Measurements from ENCODE around the gene UFC1. TPM values are rescaled to one million over a fixed set of nuclear protein-coding genes. Genes with fewer than 3 reads are reported as not detected.

Gene UFC1
- total and polyA plus RNA-seq, 7 donors, result 56.6 to 141 (median 76.2) TPM

- no peaks in the 10 kb centered on the region for H3K27me3 ChIP-seq (ENCODE audit: insufficient read depth in 3 of 3, low read length in 2 of 3)
- peak overlapping the region; percentile 42 for H3K27ac ChIP-seq
- 45 to 54% (median 52%) methylated on average over 21 of the region's 21 CpGs for WGBS, 3 donors
- peak overlapping the region; percentile 37 for H3K4me3 ChIP-seq
- peaks cover 13% of the 10 kb centered on the region for H3K4me1 ChIP-seq
- ATAC-seq (peak; percentile 82 to 85 (median 84)), DNase-seq (peak; percentile 70 to 85)
- peak; percentile 27 for TF ChIP-seq CTCF (IDR thresholded peaks at IDR 0.05)
- H3K36me3 ChIP-seq (ENCODE audit: insufficient read depth in 1 of 2, low read depth in 1 of 2), result no peaks in the 10 kb centered on the region
- intact Hi-C loops (cut with DNase I), result loop anchor here in 1 of 2 donors (5.0 kb wide), 1 partner anchor 189 kb away; no protein-coding TSS in a partner anchor
- no peaks in the 10 kb centered on the region for H3K9me3 ChIP-seq
Observed at GRCh38 chr1:161193561-161194235, 39.9 kb downstream of the UFC1 start.

GRCh38 chr1:161195171-161195570 is 41.4 kb downstream of the UFC1 start:
- Histone ChIP-seq H3K4me1 (peaks cover 16% of the 10 kb centered on the region), H3K4me3 (peak overlapping the region; percentile 16), H3K36me3 (ENCODE audit: insufficient read depth in 1 of 2, low read depth in 1 of 2) (no peaks in the 10 kb centered on the region), H3K9me3 (no peaks in the 10 kb centered on the region), H3K27ac (no peak overlapping the region), H3K27me3 (ENCODE audit: insufficient read depth in 3 of 3, low read length in 2 of 3) (no peaks in the 10 kb centered on the region)
- TF ChIP-seq CTCF (IDR thresholded peaks at IDR 0.05), result no peak
- 87 to 89% (median 87%) methylated on average over 4 of the region's 4 CpGs for WGBS, 3 donors
- intact Hi-C loops (cut with DNase I), result no loop called here
- no peak for DNase-seq
- ATAC-seq, result no peak

- H3K9me3 ChIP-seq, result no peaks in the 10 kb centered on the region
- DNase-seq (no peak), ATAC-seq (no peak)
- intact Hi-C loops (cut with DNase I), result no loop called here
- H3K27ac ChIP-seq, result peak overlapping the region; percentile 78
- no peaks in the 10 kb centered on the region for H3K27me3 ChIP-seq (ENCODE audit: insufficient read depth in 3 of 3, low read length in 2 of 3)
- H3K36me3 ChIP-seq (ENCODE audit: insufficient read depth in 1 of 2, low read depth in 1 of 2), result no peaks in the 10 kb centered on the region
- H3K4me1 ChIP-seq, result peaks cover 16% of the 10 kb centered on the region
- 90 to 94% (median 90%) methylated on average over 7 of the region's 7 CpGs for WGBS, 3 donors
- no peak for TF ChIP-seq CTCF (IDR thresholded peaks at IDR 0.05)
- peak overlapping the region; percentile 64 for H3K4me3 ChIP-seq
Observed at GRCh38 chr1:161196111-161196510, 42.3 kb downstream of the UFC1 start.

GRCh38 chr1:161196521-161197451 is 43.0 kb downstream of the UFC1 start:
- TF ChIP-seq CTCF (IDR thresholded peaks at IDR 0.05), result no peak
- Histone ChIP-seq H3K27me3 (ENCODE audit: insufficient read depth in 3 of 3, low read length in 2 of 3) (no peaks in the 10 kb centered on the region), H3K4me3 (peak overlapping the region; percentile 64), H3K36me3 (ENCODE audit: insufficient read depth in 1 of 2, low read depth in 1 of 2) (no peaks in the 10 kb centered on the region), H3K27ac (peak overlapping the region; percentile 78), H3K9me3 (no peaks in the 10 kb centered on the region), H3K4me1 (peaks cover 16% of the 10 kb centered on the region)
- ATAC-seq, result no peak
- peak; percentile 52 to 70 for DNase-seq
- intact Hi-C loops (cut with DNase I), result no loop called here
- whole genome bisulfite sequencing, 3 donors, result 70 to 73% (median 70%) methylated on average over 26 to 27 of the region's 27 CpGs
